ENCODE data around the gene TTLL11.
"Not testable (repeated sequence)": the region's sequence is repeated elsewhere in the genome, so short reads cannot be mapped to it uniquely, and the experiment has no call there.

Gene TTLL11

GRCh38 chr9:122001491-122002201, 91.5 kb downstream of the TTLL11 start:
- no peak for DNase-seq (ENCODE audit: insufficient read length, low spot score)
- FAIRE-seq, result no peak
- no peak for TF ChIP-seq POU2F2 (IDR thresholded peaks at IDR 0.05; ENCODE audit: low read depth, low read length)
- no peak for TF ChIP-seq SPI1 (IDR thresholded peaks at IDR 0.05; ENCODE audit: low read depth, low read length)
- no peak for TF ChIP-seq POLR2A (IDR thresholded peaks at IDR 0.05; ENCODE audit: low read depth, low read length)
- TF ChIP-seq TAF1 (IDR thresholded peaks at IDR 0.05; ENCODE audit: low read depth, low read length), result no peak
- no peak for TF ChIP-seq POLR2AphosphoS5 (IDR thresholded peaks at IDR 0.05; ENCODE audit: low read depth, low read length)
- no peak for TF ChIP-seq PAX5 (IDR thresholded peaks at IDR 0.05; ENCODE audit: insufficient read depth, low read length, severe bottlenecking)

- not testable (repeated sequence) for DNase-seq (ENCODE audit: insufficient read length, low spot score); FAIRE-seq
Observed at GRCh38 chr9:122000526-122000925, 92.6 kb downstream of the TTLL11 start.

GRCh38 chr9:121999556-121999955, 93.6 kb downstream of the TTLL11 start:
- TF ChIP-seq POLR2A (IDR thresholded peaks at IDR 0.05; ENCODE audit: low read depth, low read length) (no peak), POLR2AphosphoS5 (IDR thresholded peaks at IDR 0.05; ENCODE audit: low read depth, low read length) (no peak), TAF1 (IDR thresholded peaks at IDR 0.05; ENCODE audit: low read depth, low read length) (no peak), SPI1 (IDR thresholded peaks at IDR 0.05; ENCODE audit: low read depth, low read length) (no peak), PAX5 (IDR thresholded peaks at IDR 0.05; ENCODE audit: insufficient read depth, low read length, severe bottlenecking) (no peak), POU2F2 (IDR thresholded peaks at IDR 0.05; ENCODE audit: low read depth, low read length) (no peak)

GRCh38 chr9:121998513-121999049, 94.5 kb downstream of the TTLL11 start:
- FAIRE-seq (no peak), DNase-seq (ENCODE audit: insufficient read length, low spot score) (no peak)
- no peak for TF ChIP-seq TAF1 (IDR thresholded peaks at IDR 0.05; ENCODE audit: low read depth, low read length)
- TF ChIP-seq POU2F2 (IDR thresholded peaks at IDR 0.05; ENCODE audit: low read depth, low read length), result no peak
- TF ChIP-seq POLR2A (IDR thresholded peaks at IDR 0.05; ENCODE audit: low read depth, low read length), result no peak
- no peak for TF ChIP-seq PAX5 (IDR thresholded peaks at IDR 0.05; ENCODE audit: insufficient read depth, low read length, severe bottlenecking)
- no peak for TF ChIP-seq POLR2AphosphoS5 (IDR thresholded peaks at IDR 0.05; ENCODE audit: low read depth, low read length)
- no peak for TF ChIP-seq SPI1 (IDR thresholded peaks at IDR 0.05; ENCODE audit: low read depth, low read length)

More at GRCh38 chr9:121999556-121999955, 93.6 kb downstream of the TTLL11 start:
- no peak for DNase-seq (ENCODE audit: insufficient read length, low spot score)
- FAIRE-seq, result no peak

GRCh38 chr9:121997791-121998190, 95.3 kb downstream of the TTLL11 start:
- no peak for FAIRE-seq
- DNase-seq (ENCODE audit: insufficient read length, low spot score), result no peak

GRCh38 chr9:121996783-121997182, 96.3 kb downstream of the TTLL11 start:
- FAIRE-seq, result no peak
- no peak for TF ChIP-seq PAX5 (IDR thresholded peaks at IDR 0.05; ENCODE audit: insufficient read depth, low read length, severe bottlenecking)
- TF ChIP-seq POU2F2 (IDR thresholded peaks at IDR 0.05; ENCODE audit: low read depth, low read length), result no peak
- TF ChIP-seq TAF1 (IDR thresholded peaks at IDR 0.05; ENCODE audit: low read depth, low read length), result no peak
- no peak for TF ChIP-seq POLR2AphosphoS5 (IDR thresholded peaks at IDR 0.05; ENCODE audit: low read depth, low read length)
- TF ChIP-seq POLR2A (IDR thresholded peaks at IDR 0.05; ENCODE audit: low read depth, low read length), result no peak
- no peak for TF ChIP-seq SPI1 (IDR thresholded peaks at IDR 0.05; ENCODE audit: low read depth, low read length)
- no peak for DNase-seq (ENCODE audit: insufficient read length, low spot score)

More at GRCh38 chr9:121997791-121998190, 95.3 kb downstream of the TTLL11 start:
- no peak for TF ChIP-seq TAF1 (IDR thresholded peaks at IDR 0.05; ENCODE audit: low read depth, low read length)
- no peak for TF ChIP-seq POU2F2 (IDR thresholded peaks at IDR 0.05; ENCODE audit: low read depth, low read length)
- no peak for TF ChIP-seq PAX5 (IDR thresholded peaks at IDR 0.05; ENCODE audit: insufficient read depth, low read length, severe bottlenecking)
- TF ChIP-seq POLR2A (IDR thresholded peaks at IDR 0.05; ENCODE audit: low read depth, low read length), result no peak
- TF ChIP-seq POLR2AphosphoS5 (IDR thresholded peaks at IDR 0.05; ENCODE audit: low read depth, low read length), result no peak
- no peak for TF ChIP-seq SPI1 (IDR thresholded peaks at IDR 0.05; ENCODE audit: low read depth, low read length)

- DNase-seq (ENCODE audit: insufficient read length, low spot score) (no peak), FAIRE-seq (no peak)
- TF ChIP-seq PAX5 (IDR thresholded peaks at IDR 0.05; ENCODE audit: insufficient read depth, low read length, severe bottlenecking) (no peak), SPI1 (IDR thresholded peaks at IDR 0.05; ENCODE audit: low read depth, low read length) (no peak), POLR2AphosphoS5 (IDR thresholded peaks at IDR 0.05; ENCODE audit: low read depth, low read length) (no peak), POLR2A (IDR thresholded peaks at IDR 0.05; ENCODE audit: low read depth, low read length) (no peak), POU2F2 (IDR thresholded peaks at IDR 0.05; ENCODE audit: low read depth, low read length) (no peak), TAF1 (IDR thresholded peaks at IDR 0.05; ENCODE audit: low read depth, low read length) (no peak)
Observed at GRCh38 chr9:121995997-121996396, 97.1 kb downstream of the TTLL11 start.

GRCh38 chr9:121992571-121993212, 100.4 kb downstream of the TTLL11 start:
- TF ChIP-seq SPI1 (IDR thresholded peaks at IDR 0.05; ENCODE audit: low read depth, low read length) (no peak), PAX5 (IDR thresholded peaks at IDR 0.05; ENCODE audit: insufficient read depth, low read length, severe bottlenecking) (no peak), POLR2A (IDR thresholded peaks at IDR 0.05; ENCODE audit: low read depth, low read length) (no peak)
- peak; percentile 35 for DNase-seq (ENCODE audit: insufficient read length, low spot score)
- FAIRE-seq, result no peak

GRCh38 chr9:121991307-121991661, 101.8 kb downstream of the TTLL11 start:
- DNase-seq (ENCODE audit: insufficient read length, low spot score) (no peak), FAIRE-seq (no peak)
- TF ChIP-seq PAX5 (IDR thresholded peaks at IDR 0.05; ENCODE audit: insufficient read depth, low read length, severe bottlenecking), result no peak

All from GM12891 (cell line).